Activated CD8-positive, alpha-beta memory T cell treated with anti-CD3 and anti-CD28 coated beads, Interleukin-2, amount 50 U/mL, for 48 hours (primary cell): ENCODE results near the gene KCTD15.

ENCODE experiments used
- DNase-seq: peaks from one replicate; pipeline ENCODE4 v3.0.0-alpha.2; 2020

KCTD15 gene, protein sequence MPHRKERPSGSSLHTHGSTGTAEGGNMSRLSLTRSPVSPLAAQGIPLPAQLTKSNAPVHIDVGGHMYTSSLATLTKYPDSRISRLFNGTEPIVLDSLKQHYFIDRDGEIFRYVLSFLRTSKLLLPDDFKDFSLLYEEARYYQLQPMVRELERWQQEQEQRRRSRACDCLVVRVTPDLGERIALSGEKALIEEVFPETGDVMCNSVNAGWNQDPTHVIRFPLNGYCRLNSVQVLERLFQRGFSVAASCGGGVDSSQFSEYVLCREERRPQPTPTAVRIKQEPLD

DNA sequence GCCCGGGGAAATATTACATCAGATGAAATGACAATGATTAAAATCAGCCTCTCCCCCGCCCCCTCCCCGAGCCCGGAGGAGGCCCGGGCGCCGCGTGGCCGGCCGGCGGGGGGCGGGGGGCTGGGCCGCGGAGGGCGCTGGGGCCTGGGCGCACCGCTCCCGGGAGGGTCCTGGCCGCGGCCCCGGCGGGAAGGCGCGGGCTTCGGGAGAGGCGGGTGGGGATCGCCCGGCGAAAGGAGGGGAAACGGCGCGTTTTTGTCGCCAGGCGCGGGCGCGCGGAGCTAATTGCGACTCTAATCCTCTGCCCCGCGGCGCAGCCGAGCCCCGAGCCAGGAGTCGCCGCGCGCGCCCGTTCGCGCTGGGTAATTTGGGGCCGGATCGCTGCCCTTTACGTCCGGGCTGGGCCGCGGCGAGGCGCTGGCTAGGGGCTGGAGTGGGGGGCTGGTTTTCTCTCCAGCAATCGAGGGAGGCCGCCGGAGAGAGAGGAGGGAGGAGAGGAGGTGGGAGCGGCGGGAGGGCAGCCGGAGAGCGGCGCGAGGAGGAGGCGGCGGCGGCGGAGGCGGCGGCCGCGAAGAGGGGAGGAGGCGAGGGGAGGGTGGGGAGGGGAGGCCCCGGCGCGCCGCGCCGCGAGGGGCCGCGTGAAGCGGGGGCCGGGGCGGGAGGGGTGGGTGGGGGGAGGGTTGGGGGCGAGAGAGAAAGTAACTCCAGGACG lies at the start of gene KCTD15:
TSS of gene KCTD15 (plus strand) at position 707 of the 712 bp plus-strand sequence. CDS start 3,585 bp downstream, outside the sequence.
- peak; percentile 78 for DNase-seq

- no peak for DNase-seq
Observed at GRCh38 chr19:33747273-33747672, 49.4 kb upstream of the KCTD15 start.

DNA sequence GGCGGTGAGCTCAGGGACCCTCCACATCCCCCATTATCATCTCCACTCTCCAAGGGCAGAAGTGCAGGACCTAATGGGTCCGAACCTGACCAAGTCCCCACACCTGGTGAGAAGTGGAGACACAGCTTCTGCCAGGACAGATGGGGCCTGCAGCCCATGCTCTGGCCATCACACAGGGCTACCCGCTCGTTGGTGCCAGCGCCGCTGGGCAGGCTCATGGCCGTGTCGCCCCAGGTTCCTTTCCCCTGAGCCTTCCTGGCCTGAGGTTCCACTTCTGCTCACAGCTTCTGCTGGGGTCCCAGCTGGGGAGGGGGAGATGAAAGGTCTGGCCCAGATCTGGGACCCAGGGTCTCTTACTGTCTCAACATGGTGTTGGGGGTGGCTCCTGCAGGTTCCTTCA lies 48.4 kb upstream of the KCTD15 start:
- no peak for DNase-seq

GRCh38 chr19:33749016-33749415 lies 47.7 kb upstream of the KCTD15 start:
- no peak for DNase-seq

GRCh38 chr19:33749619-33750175 lies 47.0 kb upstream of the KCTD15 start:
- no peak for DNase-seq

- DNase-seq, result no peak
Observed at GRCh38 chr19:33750587-33751435, 45.9 kb upstream of the KCTD15 start.

- DNase-seq, result no peak
Observed at GRCh38 chr19:33751436-33751770, 45.3 kb upstream of the KCTD15 start.

- DNase-seq, result no peak
Observed at GRCh38 chr19:33752018-33752800, 44.5 kb upstream of the KCTD15 start.

DNA sequence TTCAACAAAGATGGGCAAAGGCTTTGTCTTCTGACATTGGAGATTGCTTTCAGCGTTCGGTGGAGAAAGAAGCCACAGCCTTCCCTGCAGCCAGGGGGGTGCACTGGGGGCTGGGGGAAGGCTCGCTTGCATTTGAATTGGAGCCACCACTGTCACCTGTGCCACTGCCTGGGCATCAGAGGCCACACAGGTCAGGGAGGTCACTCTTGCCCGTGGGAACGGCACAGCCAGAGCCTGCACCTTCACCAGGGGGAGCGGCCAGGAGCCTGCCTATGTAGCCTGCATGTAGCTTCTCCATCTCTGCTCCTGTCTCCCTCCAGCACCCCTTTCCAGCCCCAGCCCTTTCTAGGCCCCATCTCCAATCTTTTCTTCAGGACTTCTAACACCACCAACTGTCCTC lies 43.7 kb upstream of the KCTD15 start:
- no peak for DNase-seq

GRCh38 chr19:33754361-33754760 lies 42.3 kb upstream of the KCTD15 start:
- DNase-seq, result no peak

DNA sequence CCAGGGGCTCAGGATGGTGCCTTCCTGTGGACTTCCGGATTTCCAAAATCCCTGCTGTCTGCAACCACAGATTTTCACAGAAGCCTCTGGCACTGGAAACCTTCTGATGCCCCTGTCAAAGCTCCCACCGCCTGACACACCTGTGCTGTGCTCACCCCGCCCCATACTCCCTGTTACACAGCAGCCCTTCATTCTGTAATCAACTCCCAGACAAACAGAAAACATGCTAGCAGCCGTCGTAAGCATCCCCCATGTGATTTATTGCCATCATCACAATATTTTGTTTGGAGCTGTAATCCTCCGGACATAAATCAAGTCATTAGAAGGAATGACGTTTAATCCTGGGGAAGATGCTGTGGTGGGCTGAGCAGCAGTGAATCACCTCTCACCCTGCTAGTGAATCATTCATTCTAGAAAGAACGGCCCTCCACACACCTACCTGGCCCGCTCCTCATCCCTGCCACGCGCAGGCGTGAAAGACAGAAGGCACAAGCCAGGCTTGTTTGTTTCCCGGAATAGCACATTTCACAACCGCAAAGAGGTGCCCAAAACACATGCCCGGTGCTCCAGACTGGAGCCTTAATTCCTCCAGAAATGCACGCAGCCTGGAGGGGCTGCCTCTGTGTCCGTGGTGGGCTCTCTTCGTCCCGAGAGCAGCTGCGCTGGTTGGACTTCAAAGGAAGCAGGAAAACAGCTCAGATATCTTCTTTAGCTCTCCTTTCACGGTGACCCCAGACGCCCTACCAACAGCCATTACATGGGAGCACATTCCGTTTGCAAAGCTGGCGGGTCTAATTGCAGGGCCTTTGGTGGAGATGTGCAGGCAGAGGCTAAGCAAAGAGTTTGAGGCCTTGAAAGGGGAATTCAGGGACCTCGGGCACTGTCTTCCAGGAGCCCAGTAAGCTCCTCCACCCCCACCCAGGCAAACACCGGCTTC lies 41.3 kb upstream of the KCTD15 start:
- no peak for DNase-seq

- DNase-seq, result no peak
Observed at GRCh38 chr19:33756177-33756576, 40.5 kb upstream of the KCTD15 start.

DNA sequence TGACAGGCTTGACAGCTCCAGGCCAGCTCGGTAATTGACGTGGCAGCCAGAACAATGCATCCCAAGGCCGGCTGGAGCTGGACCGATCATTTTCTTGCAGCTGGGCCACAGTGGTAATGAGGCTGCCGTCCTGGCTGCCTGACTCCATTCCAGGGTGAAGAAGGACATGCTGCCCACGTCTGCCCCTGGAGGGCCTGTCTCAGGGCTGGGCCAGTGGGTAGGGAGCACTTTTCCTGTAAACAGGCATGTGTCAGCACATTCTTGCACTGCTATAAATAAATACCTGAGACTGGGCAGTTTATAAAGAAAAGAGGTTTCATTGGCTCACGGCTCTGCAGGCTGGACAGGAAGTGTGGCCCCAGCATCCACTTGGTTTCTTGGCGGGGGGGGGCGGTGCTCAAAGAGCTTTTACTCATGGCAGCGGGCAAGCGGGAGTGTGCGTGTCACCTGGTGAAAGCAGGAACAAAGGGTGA lies 38.1 kb upstream of the KCTD15 start:
- no peak for DNase-seq

GRCh38 chr19:33759356-33759755 lies 37.3 kb upstream of the KCTD15 start:
- no peak for DNase-seq

DNA sequence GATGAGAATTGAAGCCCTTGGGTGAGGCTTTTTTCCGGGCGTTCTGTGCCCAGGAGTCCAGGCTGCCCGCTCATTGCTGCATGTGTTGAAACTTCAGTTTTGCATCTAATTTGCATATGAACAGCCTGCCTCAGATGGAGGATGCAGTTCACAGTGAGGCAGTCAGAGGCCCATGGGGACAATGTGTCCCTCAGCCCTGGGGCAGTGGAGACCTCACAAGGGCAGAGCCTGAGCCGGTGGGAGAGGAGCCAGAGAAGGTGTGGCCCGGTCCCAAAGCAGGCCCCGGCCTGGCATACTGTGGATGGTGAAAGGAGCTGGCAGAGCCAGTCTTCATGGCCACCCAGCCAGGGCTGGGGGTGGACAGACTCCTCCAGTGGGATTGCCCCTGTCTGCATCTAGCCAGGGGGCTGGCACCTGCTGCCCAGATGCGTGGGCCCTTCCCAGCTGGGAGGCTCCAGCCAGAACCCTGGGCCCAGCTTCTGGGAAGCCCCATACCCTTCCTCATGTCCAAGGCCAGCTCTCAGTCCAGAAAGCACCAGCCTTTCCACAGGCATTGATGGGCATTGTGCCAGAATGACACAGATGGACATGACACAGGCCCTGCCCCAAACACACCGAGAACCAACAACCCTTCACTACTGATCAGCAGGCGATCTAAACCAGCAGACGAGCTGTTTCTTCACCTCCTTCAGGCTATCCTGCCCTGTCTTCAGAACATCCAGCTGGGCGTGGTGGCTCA lies 32.9 kb upstream of the KCTD15 start:
- DNase-seq, result no peak

DNA sequence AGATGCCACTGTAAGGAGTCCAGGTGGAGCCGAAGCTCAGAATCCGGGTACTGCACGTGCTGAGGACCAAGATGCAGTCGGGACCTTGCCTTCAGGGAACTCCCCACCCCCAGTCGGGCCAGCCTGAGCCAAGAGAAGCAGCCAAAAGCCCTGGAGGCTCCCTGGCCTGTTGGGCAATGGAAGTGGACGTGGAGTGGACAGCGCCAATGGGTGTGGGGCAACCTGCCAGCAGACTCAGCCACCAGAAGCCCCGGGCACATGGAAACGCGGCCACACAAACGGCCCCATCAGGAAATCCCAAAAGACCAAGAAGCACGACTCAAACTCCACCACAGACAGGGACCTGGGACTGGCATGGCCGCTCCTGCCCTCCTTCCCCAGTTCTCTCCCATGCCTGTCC lies 30.0 kb upstream of the KCTD15 start:
- no peak for DNase-seq

- DNase-seq, result peak; percentile 72
Observed at GRCh38 chr19:33767898-33768413, 28.7 kb upstream of the KCTD15 start.

- no peak for DNase-seq
Observed at GRCh38 chr19:33769208-33769607, 27.5 kb upstream of the KCTD15 start.

DNA sequence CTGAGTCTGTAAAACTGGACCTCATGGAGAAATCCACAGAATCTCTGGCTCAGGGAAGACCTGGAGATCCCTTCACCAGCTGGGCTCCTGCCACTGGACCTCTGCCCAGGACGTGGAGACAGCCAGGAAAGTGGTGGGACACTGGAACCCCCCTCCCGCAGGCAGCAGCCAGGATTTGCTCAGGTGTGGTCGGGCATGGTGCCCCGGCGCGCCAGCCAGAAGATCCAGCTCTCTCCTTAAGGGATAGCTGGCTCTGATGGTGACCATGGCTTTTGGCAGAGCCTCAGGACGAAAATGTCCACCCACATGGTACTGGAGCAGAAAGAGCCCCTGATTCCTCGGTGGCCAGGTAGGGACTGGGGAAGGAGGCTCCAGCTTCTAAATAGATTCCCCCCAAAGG lies 26.6 kb upstream of the KCTD15 start:
- no peak for DNase-seq

DNA sequence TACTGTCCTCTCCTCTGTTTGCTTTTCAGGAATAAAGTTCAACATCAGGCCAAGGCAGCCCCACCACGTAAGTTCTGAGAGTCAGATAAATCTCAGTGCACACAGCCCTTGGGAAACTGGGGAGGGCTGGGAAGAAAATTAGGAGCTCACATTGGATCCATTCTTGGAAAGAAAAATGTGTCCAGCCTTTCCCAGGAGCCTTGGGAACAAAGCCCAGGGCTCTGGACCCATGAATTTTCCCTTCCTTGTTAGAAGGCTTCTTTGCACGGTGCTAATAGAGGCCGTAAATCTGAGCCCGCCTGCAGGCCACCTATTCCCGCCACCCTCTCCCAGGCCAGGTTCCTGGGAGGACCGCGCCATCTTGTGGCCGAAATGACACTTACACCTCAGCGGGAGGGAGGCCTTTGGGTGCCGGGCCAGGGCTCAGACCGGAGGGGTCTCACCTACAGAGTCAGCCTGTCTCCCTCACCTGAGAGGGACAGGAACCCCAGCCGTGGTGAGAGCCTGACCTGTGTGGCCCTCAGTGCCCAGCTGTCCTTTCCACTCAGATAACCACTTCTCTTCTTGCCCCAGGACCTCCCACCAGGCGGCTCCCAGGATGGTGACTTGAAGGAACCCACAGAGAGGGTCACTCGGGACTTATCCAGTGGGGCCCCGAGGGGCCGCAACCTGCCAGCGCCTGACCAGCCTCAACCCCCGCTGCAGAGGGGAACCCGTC lies 25.1 kb upstream of the KCTD15 start:
- peak; percentile 92 for DNase-seq
